ENCODE results near the gene MAGEF1.

The MAGEF1 gene

DNA sequence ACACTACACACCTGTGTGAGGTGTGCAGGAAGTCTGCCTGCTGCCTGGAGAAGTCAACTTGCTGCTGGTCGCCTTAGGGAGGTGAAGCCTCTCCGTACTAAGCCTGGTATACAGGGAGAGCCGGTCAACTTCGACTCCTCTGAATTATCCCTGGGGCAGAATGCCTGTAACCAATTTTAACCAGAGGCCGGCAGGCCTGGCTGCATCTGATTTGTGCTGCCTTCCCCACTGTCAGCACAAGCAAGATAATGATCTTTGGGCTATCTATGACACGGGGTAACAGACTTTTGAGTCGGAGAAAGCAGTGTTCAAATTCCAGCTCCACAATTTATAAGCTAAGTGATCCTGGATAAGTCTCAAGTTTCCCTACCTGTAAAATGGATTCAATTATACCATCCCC lies 42.3 kb downstream of the MAGEF1 start:
- DNase-seq (ENCODE audit: low read depth) = peak; percentile 25

DNA sequence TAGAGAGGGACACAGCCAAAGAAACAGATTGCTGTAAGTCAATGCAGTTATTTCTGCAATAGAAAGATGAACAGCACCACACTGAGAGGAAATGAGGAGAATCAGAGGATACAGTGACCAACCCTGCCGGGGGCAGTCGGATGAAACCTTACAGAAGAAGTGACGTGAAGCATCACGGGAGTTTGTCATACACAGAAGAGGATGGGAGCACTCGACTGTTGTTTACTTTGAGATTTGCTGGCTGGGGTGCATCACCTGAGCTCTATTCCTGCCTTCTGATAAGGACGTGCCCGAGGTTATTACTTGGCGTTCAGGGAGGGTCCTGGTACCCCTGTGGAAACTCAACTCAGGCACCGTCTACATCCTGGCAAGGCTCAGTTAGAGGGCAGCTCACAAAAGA lies 45.4 kb downstream of the MAGEF1 start:
- no peak for DNase-seq (ENCODE audit: low read depth)

DNA sequence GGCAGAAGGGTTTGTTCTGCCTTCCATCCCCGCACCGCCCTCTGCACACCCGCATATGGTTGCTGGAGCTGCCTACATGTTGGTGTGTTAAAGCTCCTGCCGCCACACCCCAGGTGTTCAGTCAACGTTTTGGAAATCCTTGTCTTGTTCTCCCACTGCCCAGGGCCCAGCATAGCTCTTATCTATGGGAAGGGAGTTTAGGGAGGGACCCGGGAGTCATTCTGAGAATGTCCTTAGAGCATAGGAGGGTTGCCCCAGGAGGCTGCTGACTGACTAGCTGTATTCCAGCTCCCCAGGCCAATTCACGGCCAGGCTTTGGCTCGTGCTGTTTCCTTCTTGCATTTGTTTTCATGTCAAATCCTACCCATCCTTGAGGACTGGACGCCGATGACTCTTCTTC lies 46.8 kb downstream of the MAGEF1 start:
- DNase-seq (ENCODE audit: low read depth) = no peak

DNA sequence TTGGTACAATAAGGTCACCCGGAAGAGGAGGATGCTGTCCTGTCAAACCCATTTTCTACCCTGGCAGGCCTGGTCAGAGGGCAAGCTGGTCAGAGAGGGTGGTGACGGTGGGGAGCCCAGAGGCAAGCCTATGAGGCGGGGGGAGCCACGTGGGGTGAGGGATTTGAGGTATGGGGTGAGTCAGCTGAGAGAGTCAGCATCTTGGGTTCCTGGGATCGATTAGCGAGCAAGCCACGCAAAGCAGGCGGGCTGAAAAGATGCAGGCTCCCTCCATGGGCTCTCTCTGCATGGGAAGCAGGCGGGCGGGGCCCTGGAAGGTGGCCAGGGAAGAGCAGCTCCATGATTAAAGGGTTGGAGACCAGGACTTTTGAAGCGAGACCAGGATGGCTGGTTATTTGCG lies 48.1 kb downstream of the MAGEF1 start:
- DNase-seq (ENCODE audit: low read depth) = peak; percentile 49

DNA sequence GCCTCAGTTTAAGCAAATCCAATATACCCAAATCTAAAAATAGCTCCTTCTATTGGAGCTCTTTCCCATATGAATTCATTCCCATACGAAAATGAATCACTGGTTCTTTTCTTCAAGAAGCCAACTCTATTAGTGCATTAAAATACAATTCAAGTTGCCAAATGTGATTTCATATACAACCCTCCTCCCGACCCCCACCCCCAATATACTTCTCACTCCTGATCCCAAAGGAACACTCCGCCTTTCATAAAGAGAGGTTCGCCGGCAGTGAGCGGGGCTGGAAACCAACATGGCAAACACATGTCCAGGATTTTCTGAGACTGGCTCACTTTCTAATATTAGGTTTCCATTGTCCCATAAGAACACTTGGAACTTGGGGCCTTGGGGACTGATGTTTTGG lies 48.5 kb downstream of the MAGEF1 start:
- DNase-seq (ENCODE audit: low read depth) = no peak

DNA sequence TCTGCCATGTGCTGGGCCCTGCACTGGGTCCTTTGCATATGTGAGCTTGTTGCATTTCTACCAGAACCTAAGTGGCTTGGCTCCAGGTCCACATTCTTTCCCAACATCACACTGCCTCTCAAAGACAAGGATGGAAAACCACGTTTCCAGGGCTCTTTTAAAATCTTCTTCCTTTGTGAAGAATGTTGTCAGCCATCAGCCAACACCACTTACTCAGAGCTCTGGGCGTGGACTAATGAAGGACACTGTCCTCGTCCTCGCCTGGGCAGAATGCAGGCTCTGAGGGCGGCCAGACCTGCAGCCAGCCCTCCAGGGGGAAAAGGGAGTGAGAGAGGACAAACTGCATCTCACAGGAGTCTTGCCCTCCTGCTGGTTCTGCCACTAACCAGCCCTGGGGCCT lies 49.7 kb downstream of the MAGEF1 start:
- peak; percentile 82 for DNase-seq (ENCODE audit: low read depth)

DNA sequence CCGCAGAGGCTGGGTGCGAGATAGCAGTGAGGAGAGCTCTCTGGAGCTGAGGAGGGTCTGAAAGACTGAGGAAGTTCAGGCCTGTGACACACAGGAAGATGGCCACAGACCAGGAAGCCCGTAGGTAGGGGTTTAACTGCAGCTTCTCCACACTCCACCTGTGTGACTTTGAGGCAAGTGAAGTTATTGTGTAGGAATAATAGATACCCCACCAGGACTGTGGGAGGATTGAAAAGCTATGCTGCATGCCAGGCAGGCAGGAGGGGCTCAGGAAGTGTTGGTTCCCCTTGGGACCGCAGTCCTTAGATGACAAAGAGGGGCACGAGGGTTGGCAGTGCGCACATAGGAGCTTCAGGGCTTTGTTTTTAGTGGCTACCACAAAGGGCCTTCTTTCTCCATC lies 50.9 kb downstream of the MAGEF1 start:
- no peak for DNase-seq (ENCODE audit: low read depth)

Measured in EH (cell line).